ENCODE measurements around the gene POLR2I. TPM values are rescaled to one million over a fixed set of nuclear protein-coding genes. Genes with fewer than 3 reads are reported as not detected.

Gene POLR2I
- polyA plus RNA-seq, 3 donors, result 21.2 to 73.9 (median 57.9) TPM

- H3K27me3 Mint-ChIP-seq (ENCODE audit: low read depth in 3 of 3), result no peaks in the 10 kb centered on the region
- H3K9ac ChIP-seq (ENCODE audit: insufficient read depth, low read length, poor library complexity, severe bottlenecking), result no peak overlapping the region
- no peak for DNase-seq
- H3K4me1 Mint-ChIP-seq, result no peaks in the 10 kb centered on the region
- H3K4me3 Mint-ChIP-seq, result no peak overlapping the region
- H3K9me3 Mint-ChIP-seq, result peaks cover 0 to 8% (median 0%) of the 10 kb centered on the region in 7 donors
- H3K27ac ChIP-seq (ENCODE audit: low read depth in 1 of 2, low read length in 2 of 2), result no peak overlapping the region
- no peak overlapping the region for H3K4me2 ChIP-seq (replicated peaks; ENCODE audit: extremely low read depth, low read length, poor library complexity, severe bottlenecking)
- H3K4me1 ChIP-seq (ENCODE audit: control insufficient read depth in 1 of 2, insufficient read depth in 2 of 2, low read length in 2 of 2), result no peaks in the 10 kb centered on the region
- H4K20me1 ChIP-seq (ENCODE audit: insufficient read depth, low read length), result no peaks in the 10 kb centered on the region
- H3K79me2 ChIP-seq (ENCODE audit: insufficient read depth, low read length), result no peaks in the 10 kb centered on the region
- intact Hi-C loops (cut with micrococcal nuclease), result no loop called here
- TF ChIP-seq CTCF (IDR thresholded peaks at IDR 0.05), result no peak
- H3K36me3 ChIP-seq (replicated peaks in 1 of 2; ENCODE audit: control insufficient read depth in 1 of 2, insufficient read depth in 2 of 2, low read length in 2 of 2), result peaks cover 41 to 72% of the 10 kb centered on the region in 2 donors
- peak overlapping the region in 1 of 7 donors; percentile 46 for H3K27ac Mint-ChIP-seq
- no peak overlapping the region for H3K4me3 ChIP-seq (replicated peaks in 1 of 3; ENCODE audit: low read depth in 2 of 3, low read length in 3 of 3)
- H3K27me3 ChIP-seq (ENCODE audit: control insufficient read depth in 2 of 2, insufficient read depth in 2 of 2, low read length in 2 of 2), result no peaks in the 10 kb centered on the region
- H2AFZ ChIP-seq (ENCODE audit: insufficient read depth, low read depth, low read length, poor library complexity, severe bottlenecking), result no peak overlapping the region
- H3K36me3 Mint-ChIP-seq, result peaks cover 53 to 84% of the 10 kb centered on the region in 2 donors
- WGBS (ENCODE audit: insufficient coverage), result 100% methylated on average over 9 of the region's 11 CpGs
- no peaks in the 10 kb centered on the region for H3K9me3 ChIP-seq (replicated peaks in 1 of 2; ENCODE audit: control insufficient read depth in 1 of 2, insufficient read depth in 1 of 2, low read length in 2 of 2)
Observed at GRCh38 chr19:36067681-36068080, 47.0 kb downstream of the POLR2I start.

- Histone ChIP-seq H2AFZ (ENCODE audit: insufficient read depth, low read depth, low read length, poor library complexity, severe bottlenecking) (no peak overlapping the region), H3K9ac (ENCODE audit: insufficient read depth, low read length, poor library complexity, severe bottlenecking) (no peak overlapping the region), H3K27ac (ENCODE audit: low read depth in 1 of 2, low read length in 2 of 2) (no peak overlapping the region), H3K27me3 (ENCODE audit: control insufficient read depth in 2 of 2, insufficient read depth in 2 of 2, low read length in 2 of 2) (no peaks in the 10 kb centered on the region), H3K4me3 (replicated peaks in 1 of 3; ENCODE audit: low read depth in 2 of 3, low read length in 3 of 3) (no peak overlapping the region), H3K4me2 (replicated peaks; ENCODE audit: extremely low read depth, low read length, poor library complexity, severe bottlenecking) (no peak overlapping the region), H3K9me3 (replicated peaks in 1 of 2; ENCODE audit: control insufficient read depth in 1 of 2, insufficient read depth in 1 of 2, low read length in 2 of 2) (no peaks in the 10 kb centered on the region), H4K20me1 (ENCODE audit: insufficient read depth, low read length) (no peaks in the 10 kb centered on the region), H3K36me3 (replicated peaks in 1 of 2; ENCODE audit: control insufficient read depth in 1 of 2, insufficient read depth in 2 of 2, low read length in 2 of 2) (peaks cover 35 to 73% of the 10 kb centered on the region in 2 donors), H3K79me2 (ENCODE audit: insufficient read depth, low read length) (no peaks in the 10 kb centered on the region), H3K4me1 (ENCODE audit: control insufficient read depth in 1 of 2, insufficient read depth in 2 of 2, low read length in 2 of 2) (no peaks in the 10 kb centered on the region)
- peaks cover 0 to 7% (median 0%) of the 10 kb centered on the region in 7 donors for H3K9me3 Mint-ChIP-seq
- intact Hi-C loops (cut with micrococcal nuclease), result no loop called here
- no peak for TF ChIP-seq CTCF (IDR thresholded peaks at IDR 0.05)
- peak overlapping the region in 2 of 7 donors; percentile 10 to 14 for H3K27ac Mint-ChIP-seq
- no peaks in the 10 kb centered on the region for H3K4me1 Mint-ChIP-seq
- peaks cover 40 to 81% of the 10 kb centered on the region in 2 donors for H3K36me3 Mint-ChIP-seq
- DNase-seq, result no peak
- WGBS (ENCODE audit: insufficient coverage), result 60% methylated on average over 2 of the region's 8 CpGs
- H3K4me3 Mint-ChIP-seq, result no peak overlapping the region
- H3K27me3 Mint-ChIP-seq (ENCODE audit: low read depth in 3 of 3), result no peaks in the 10 kb centered on the region
Observed at GRCh38 chr19:36064826-36065225, 49.8 kb downstream of the POLR2I start.

Other genes starting within 250 kb of the POLR2I start
- gene APLP1, start 246.3 kb downstream of the POLR2I start, polyA plus RNA-seq, result not detected
- gene NFKBID, start 214.3 kb downstream of the POLR2I start, polyA plus RNA-seq, result 100 to 1,000 TPM in 1 of 3 donors, 1 to 10 TPM in 2; 6.4 to 198 (median 9.3) TPM
- 100 to 1,000 TPM; 264 to 829 (median 594) TPM for gene HCST, start 212.3 kb downstream of the POLR2I start, polyA plus RNA-seq
- gene TYROBP, start 206.6 kb downstream of the POLR2I start, polyA plus RNA-seq, result 1,000 to 10,000 TPM; 3,224 to 6,141 (median 5,182) TPM
- gene LRFN3, start 178.5 kb downstream of the POLR2I start, polyA plus RNA-seq, result under 1 TPM in 1 of 3 donors, not detected in 2; 0.04 TPM
- gene SDHAF1, start 119.7 kb downstream of the POLR2I start, polyA plus RNA-seq, result 10 to 100 TPM; 10.4 to 26.9 (median 19.0) TPM
- gene SYNE4, start 106.1 kb downstream of the POLR2I start, polyA plus RNA-seq, result under 1 TPM in 1 of 3 donors, not detected in 2; 0.76 TPM
- gene ALKBH6, start 100.7 kb downstream of the POLR2I start, polyA plus RNA-seq, result 10 to 100 TPM; 13.1 to 29.3 (median 16.1) TPM
- gene CLIP3, start 82.0 kb downstream of the POLR2I start, polyA plus RNA-seq, result under 1 TPM in 1 of 3 donors, not detected in 2; 0.24 TPM
- gene THAP8, start 60.6 kb downstream of the POLR2I start, polyA plus RNA-seq, result 1 to 10 TPM; 2.4 to 6.0 (median 3.1) TPM
- gene WDR62, start 60.0 kb downstream of the POLR2I start, polyA plus RNA-seq, result under 1 TPM in 2 of 3 donors, not detected in 1; 0.05 to 0.88 TPM
- not detected for gene OVOL3, start 3.7 kb downstream of the POLR2I start, polyA plus RNA-seq
- gene TBCB, start 593 bp upstream of the POLR2I start, polyA plus RNA-seq, result 100 to 1,000 TPM; 167 to 233 (median 178) TPM
- gene CAPNS1, start 25.2 kb upstream of the POLR2I start, polyA plus RNA-seq, result 100 to 1,000 TPM; 239 to 740 (median 282) TPM
- not detected for gene COX7A1, start 37.6 kb upstream of the POLR2I start, polyA plus RNA-seq
- 1 to 10 TPM; 1.5 to 3.5 (median 2.1) TPM for gene ZNF565, start 99.8 kb upstream of the POLR2I start, polyA plus RNA-seq
- gene ZNF146, start 100.2 kb upstream of the POLR2I start, polyA plus RNA-seq, result 10 to 100 TPM; 12.2 to 26.5 (median 15.8) TPM